Measurements from ENCODE around the gene LDLRAP1. TPM values are rescaled to one million over a fixed set of nuclear protein-coding genes. Genes with fewer than 3 reads are reported as not detected.

LDLRAP1 gene
- total and polyA plus RNA-seq, 2 donors (not counting 3 experiments of a cell fraction or from before 2014, with no cell fraction given): 23.1 to 24.7 TPM

DNA sequence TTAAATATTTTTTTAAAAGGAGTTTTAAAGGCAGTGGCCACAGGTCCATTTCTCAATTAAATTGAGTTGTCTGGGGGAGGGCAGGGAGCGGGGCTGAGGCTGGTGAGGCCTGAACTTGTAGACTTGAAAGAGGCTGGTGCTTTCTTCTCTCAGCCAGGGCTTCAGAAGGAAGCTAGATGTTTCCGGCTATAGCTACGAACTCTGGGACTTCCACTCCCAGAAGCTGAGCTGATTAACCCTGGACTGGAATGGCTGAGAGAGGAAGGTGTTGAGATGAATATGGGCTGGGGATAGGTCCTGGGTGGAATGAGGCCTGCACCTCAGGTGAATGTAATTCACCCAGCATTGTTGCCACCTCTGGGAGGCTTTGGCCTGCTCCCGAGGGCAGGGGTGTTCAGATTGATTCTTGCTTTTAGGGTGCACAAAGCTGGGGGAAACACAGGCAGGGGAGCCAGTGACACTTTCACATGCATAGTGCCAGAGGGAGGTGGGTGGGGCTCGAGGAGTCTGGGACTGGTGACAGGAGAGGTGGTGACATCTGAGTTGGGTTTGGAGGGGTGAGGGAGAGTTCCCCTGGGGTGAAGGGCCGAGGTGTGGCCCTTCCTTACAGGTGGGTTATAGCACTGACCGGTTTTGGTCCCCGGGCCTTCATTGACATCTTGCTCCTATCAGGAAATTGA, 18.2 kb downstream of the LDLRAP1 start:
- Histone ChIP-seq H3K27ac (ENCODE audit: insufficient read depth, low read depth, low read length) (no peak overlapping the region), H3K9me3 (replicated peaks; ENCODE audit: control insufficient read depth, insufficient read depth, low read length) (no peaks in the 10 kb centered on the region), H3K4me2 (ENCODE audit: insufficient read depth, low read length) (no peak overlapping the region), H3K36me3 (ENCODE audit: control insufficient read depth in 2 of 2, extremely low read depth in 1 of 2, insufficient read depth in 2 of 2, low read length in 2 of 2) (peaks cover 0 to 7% of the 10 kb centered on the region in 2 experiments), H2AFZ (ENCODE audit: low read depth, low read length) (no peak overlapping the region), H3K79me2 (ENCODE audit: control insufficient read depth, insufficient read depth, low read length) (no peaks in the 10 kb centered on the region), H3K4me1 (ENCODE audit: control insufficient read depth, extremely low read depth, insufficient read depth, low read length) (peaks cover 39% of the 10 kb centered on the region), H3K27me3 (ENCODE audit: control insufficient read depth in 2 of 2, insufficient read depth in 2 of 2, low read length in 2 of 2) (no peaks in the 10 kb centered on the region), H4K20me1 (replicated peaks; ENCODE audit: control insufficient read depth, extremely low read depth, insufficient read depth, low read length) (no peaks in the 10 kb centered on the region), H3K4me3 (replicated peaks in 1 of 3; ENCODE audit: insufficient read depth in 1 of 3, low read depth in 1 of 3, low read length in 3 of 3) (no peak overlapping the region), H3K9me1 (replicated peaks; ENCODE audit: control insufficient read depth, extremely low read depth, insufficient read depth, low read length) (no peaks in the 10 kb centered on the region), H3K9ac (replicated peaks; ENCODE audit: extremely low read depth, insufficient read depth, low read length) (no peak overlapping the region)
- ChIA-PET CTCF (interaction anchor here (1.8 kb wide), 1 partner anchor 10 kb away, joined by 11 read pairs; no protein-coding TSS in a partner anchor), POLR2A (interaction anchor here (0.6 kb wide), 1 partner anchor 100 kb away, joined by 3 read pairs; no protein-coding TSS in a partner anchor)
- dilution Hi-C loops (cut with MboI; ENCODE audit: extremely low pct_ligation_motif_present, low sequenced_read_pairs): no loop called here
- intact Hi-C loops (cut with micrococcal nuclease): no loop called here
- no TSS peak for BruUV-seq (replicated peaks)
- TF ChIP-seq POLR2AphosphoS5 (IDR thresholded peaks at IDR 0.05; ENCODE audit: insufficient read depth, low read depth, low read length) (no peak), CTCF (IDR thresholded peaks at IDR 0.05; ENCODE audit: extremely low read depth in 1 of 2, insufficient read depth in 1 of 2, low read depth in 1 of 2, low read length in 2 of 2) (no peak), GATA2 (IDR thresholded peaks at IDR 0.05; ENCODE audit: insufficient read depth, insufficient read length, low read depth, low read length) (no peak), FOS (IDR thresholded peaks at IDR 0.05; ENCODE audit: borderline replicate concordance, insufficient read depth, low read length) (no peak), EZH2 (IDR thresholded peaks at IDR 0.05; ENCODE audit: borderline replicate concordance, low read depth, low read length, severe bottlenecking) (no peak), POLR2A (IDR thresholded peaks at IDR 0.05; ENCODE audit: low read depth, low read length) (no peak), JUN (IDR thresholded peaks at IDR 0.05; ENCODE audit: borderline replicate concordance, insufficient read depth, insufficient read length, low read depth) (no peak), MYC (IDR thresholded peaks at IDR 0.05; ENCODE audit: low read depth, low read length) (no peak)
- TF ChIP-seq, protein P1, sequence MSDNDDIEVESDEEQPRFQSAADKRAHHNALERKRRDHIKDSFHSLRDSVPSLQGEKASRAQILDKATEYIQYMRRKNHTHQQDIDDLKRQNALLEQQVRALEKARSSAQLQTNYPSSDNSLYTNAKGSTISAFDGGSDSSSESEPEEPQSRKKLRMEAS (IDR thresholded peaks at IDR 0.05; ENCODE audit: insufficient read depth, insufficient read length): no peak
- peak; percentile 76 for FAIRE-seq
- peak; percentile 34 for DNase-seq (ENCODE audit: low read depth, low spot score)

All from endothelial cell of umbilical vein (primary cell).